HepG2 (cell line): ENCODE data around the gene SLC2A10. TPM values are rescaled to one million over a fixed set of nuclear protein-coding genes. Genes with fewer than 3 reads are reported as not detected.
A peak's percentile ranks its signal among the peaks of the same experiment; 100 is the strongest.

ENCODE experiments used
- CCAR2 ChIP-seq: fragments of 200-400 bp; formaldehyde crosslinking; optimal IDR thresholded peaks from 2 replicates; pipeline ENCODE3; 2018; ENCODE audit warnings: low read depth, mild to moderate bottlenecking, low read length, moderate library complexity
- CENPBD1 ChIP-seq: sonication (generic); formaldehyde crosslinking; IDR thresholded peaks from 2 replicates; pipeline ENCODE4 v1.8.0; 2022; ENCODE audit warnings: missing genetic modification reagents, low read depth, mild to moderate bottlenecking, borderline replicate concordance
- HHEX ChIP-seq: IDR thresholded peaks from 2 replicates; pipeline ENCODE4 v1.6.1; 2016; ENCODE audit warnings: control low read depth
- MBD4 ChIP-seq: IDR thresholded peaks from 2 replicates; pipeline ENCODE4 v1.6.1; 2012; ENCODE audit warnings: low read length, inconsistent platforms, borderline replicate concordance
- NCOA1 ChIP-seq: sonication (generic); formaldehyde crosslinking; IDR thresholded peaks from 2 replicates; pipeline ENCODE4 v1.9.0; 2021; ENCODE audit warnings: missing genetic modification reagents
- PRPF4 ChIP-seq: fragments of 200-400 bp; formaldehyde crosslinking; IDR thresholded peaks from 2 replicates; pipeline ENCODE4 v1.6.1; 2016; ENCODE audit warnings: low read length, low read depth; ENCODE audit not compliant: poor library complexity, severe bottlenecking
- RFXANK ChIP-seq: IDR thresholded peaks from 2 replicates; pipeline ENCODE4 v1.6.1; 2016
- RXRB ChIP-seq: IDR thresholded peaks from 2 replicates; pipeline ENCODE4 v1.6.1; 2016; ENCODE audit warnings: borderline replicate concordance, missing genetic modification reagents, missing compliant biosample characterization
- SP1 ChIP-seq, 2 experiments: fragments of 450-650 bp in 1 of 2; sonication (generic) in 1 of 2; formaldehyde crosslinking in 1 of 2; IDR thresholded peaks; 2 replicates each; pipeline versions ENCODE4 v1.4.0 to v1.6.1; 2016 to 2020; ENCODE audit warnings: missing genetic modification reagents in 1 of 2
- SYNCRIP ChIP-seq: fragments of 200-400 bp; formaldehyde crosslinking; IDR thresholded peaks from 2 replicates; pipeline ENCODE4 v1.6.1; 2018; ENCODE audit warnings: mild to moderate bottlenecking, low read depth, low read length; ENCODE audit not compliant: insufficient read depth
- TBX3 ChIP-seq: fragments of 450-650 bp; IDR thresholded peaks from 2 replicates; pipeline ENCODE4 v1.6.1; 2017; ENCODE audit warnings: antibody characterized with exemption, mild to moderate bottlenecking, inconsistent platforms, borderline replicate concordance
- THAP7 ChIP-seq: sonication (generic); formaldehyde crosslinking; IDR thresholded peaks from 2 replicates; pipeline ENCODE4 v1.8.1; 2023; ENCODE audit warnings: mild to moderate bottlenecking, missing genetic modification reagents
- ZBTB43 ChIP-seq: sonication (generic); formaldehyde crosslinking; conservative IDR thresholded peaks from 2 replicates; pipeline ENCODE4 v1.4.0; 2020; ENCODE audit warnings: missing genetic modification reagents
- ZNF180 ChIP-seq: sonication (generic); formaldehyde crosslinking; IDR thresholded peaks from 2 replicates; pipeline ENCODE4 v1.4.0; 2020; ENCODE audit warnings: low read depth, missing genetic modification reagents, borderline replicate concordance
- ZNF354B ChIP-seq: sonication (generic); formaldehyde crosslinking; IDR thresholded peaks from 2 replicates; pipeline ENCODE4 v1.8.0; 2022; ENCODE audit warnings: mild to moderate bottlenecking, missing genetic modification reagents
- ZNF382 ChIP-seq: sonication (generic); formaldehyde crosslinking; IDR thresholded peaks from 2 replicates; pipeline ENCODE4 v1.5.0; 2020; ENCODE audit warnings: missing genetic modification reagents, mild to moderate bottlenecking, borderline replicate concordance
- ZNF446 ChIP-seq: sonication (generic); formaldehyde crosslinking; IDR thresholded peaks from 2 replicates; pipeline ENCODE4 v1.5.0; 2020; ENCODE audit warnings: mild to moderate bottlenecking, missing genetic modification reagents
- ZNF451 ChIP-seq: sonication (generic); formaldehyde crosslinking; IDR thresholded peaks from 2 replicates; pipeline ENCODE4 v1.5.0; 2020; ENCODE audit warnings: mild to moderate bottlenecking, missing genetic modification reagents
- ZNF614 ChIP-seq: IDR thresholded peaks from 2 replicates; pipeline ENCODE4 v1.6.1; 2018; ENCODE audit warnings: missing biosample characterization, missing genetic modification reagents, inconsistent platforms, borderline replicate concordance
- ZNF761 ChIP-seq: sonication (generic); formaldehyde crosslinking; conservative IDR thresholded peaks from 2 replicates; pipeline ENCODE4 v1.4.0; 2020; ENCODE audit warnings: mild to moderate bottlenecking, missing genetic modification reagents
- polyA plus RNA-seq, 8 experiments: library from polyadenylated mRNA; depleted of rRNA in 3 of 8; stranded (reverse) in 7 of 8; unstranded in 1 of 8; fragments of >200 nt; fragmentation: Illumina TruSeq in 4 of 8; extraction: Trizol in 4 of 8; gene quantifications; 2 replicates each; pipeline versions ENCODE4 v1.2.1 to v1.2.3, GENCODE V29; 2011 to 2016; ENCODE audit warnings: low read depth in 4 of 8, missing spikeins in 1 of 8, mixed read lengths in 1 of 8; ENCODE audit not compliant: insufficient read depth in 1 of 8
- total RNA-seq, 5 experiments: library from RNA; depleted of rRNA; stranded (reverse); fragments of >200 nt; fragmentation: Illumina TruSeq; extraction: Trizol; gene quantifications; 2 replicates each; pipeline ENCODE4 v1.2.3, GENCODE V29; 2016; ENCODE audit warnings: low read depth in 1 of 5
- TF ChIP-seq, protein P1 (sequence below): sonication (generic); formaldehyde crosslinking; conservative IDR thresholded peaks from 2 replicates; pipeline ENCODE4 v1.8.1; 2023; ENCODE audit warnings: missing genetic modification reagents
- TF ChIP-seq, protein P2 (sequence below): sonication (generic); formaldehyde crosslinking; IDR thresholded peaks from 2 replicates; pipeline ENCODE4 v1.8.0; 2022; ENCODE audit warnings: mild to moderate bottlenecking, missing genetic modification reagents, borderline replicate concordance
- TF ChIP-seq, protein P3 (sequence below): sonication (generic); formaldehyde crosslinking; IDR thresholded peaks from 2 replicates; pipeline ENCODE4 v1.4.0; 2020; ENCODE audit warnings: missing genetic modification reagents, low read depth, mild to moderate bottlenecking, borderline replicate concordance

SLC2A10 gene
- total and polyA plus RNA-seq, 2 of the 13 experiments (the other 11 are each of a cell fraction or from before 2014, with no cell fraction given), result 16.0 to 18.4 TPM

DNA sequence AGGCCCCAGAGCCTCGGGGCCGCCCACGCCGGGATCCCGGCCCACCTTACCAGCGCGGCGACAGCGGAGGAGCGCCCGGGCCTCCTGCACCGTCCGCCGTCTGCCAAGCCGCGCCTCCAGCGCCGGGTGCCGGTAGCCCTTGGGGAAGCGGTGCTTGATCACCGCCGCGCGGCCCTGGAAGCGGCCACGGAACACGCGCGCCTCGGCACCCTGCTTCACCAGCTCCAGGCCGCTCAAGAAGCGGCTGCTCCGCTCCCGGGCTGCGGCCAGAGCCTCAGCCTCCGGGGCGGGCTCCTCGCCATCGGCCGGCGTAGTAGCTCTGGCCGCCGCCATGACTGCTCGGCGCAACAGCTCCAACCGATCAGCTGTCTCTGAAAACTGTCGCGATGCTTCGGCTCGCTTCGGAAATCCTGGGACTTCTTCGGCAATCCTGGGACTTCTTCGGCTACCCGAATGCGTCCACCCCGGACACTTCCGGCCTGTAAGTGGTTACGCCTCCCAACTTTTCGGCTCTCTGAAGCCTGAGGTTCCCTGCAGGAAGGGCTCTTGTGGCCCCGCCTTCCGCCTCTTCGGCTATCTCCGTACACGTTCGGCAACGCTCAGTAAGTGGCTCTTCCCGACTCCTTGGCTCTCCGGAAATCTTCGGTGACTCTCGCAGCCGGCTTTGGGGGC, 20.2 kb upstream of the SLC2A10 start, which contains the start of gene TP53RK (continued):
- TF ChIP-seq ZBTB43, result no peak; the same call in none of the 2 replicates
- TF ChIP-seq THAP7 (CRISPR knock-in tag), result peak; percentile 94; the same call in 1 of the 2 replicates
- TF ChIP-seq ZNF451, result 0 out of 2 replicates have a peak, but pooled peaks have one; percentile 26
- TF ChIP-seq, protein P1, sequence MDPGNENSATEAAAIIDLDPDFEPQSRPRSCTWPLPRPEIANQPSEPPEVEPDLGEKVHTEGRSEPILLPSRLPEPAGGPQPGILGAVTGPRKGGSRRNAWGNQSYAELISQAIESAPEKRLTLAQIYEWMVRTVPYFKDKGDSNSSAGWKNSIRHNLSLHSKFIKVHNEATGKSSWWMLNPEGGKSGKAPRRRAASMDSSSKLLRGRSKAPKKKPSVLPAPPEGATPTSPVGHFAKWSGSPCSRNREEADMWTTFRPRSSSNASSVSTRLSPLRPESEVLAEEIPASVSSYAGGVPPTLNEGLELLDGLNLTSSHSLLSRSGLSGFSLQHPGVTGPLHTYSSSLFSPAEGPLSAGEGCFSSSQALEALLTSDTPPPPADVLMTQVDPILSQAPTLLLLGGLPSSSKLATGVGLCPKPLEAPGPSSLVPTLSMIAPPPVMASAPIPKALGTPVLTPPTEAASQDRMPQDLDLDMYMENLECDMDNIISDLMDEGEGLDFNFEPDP (CRISPR knock-in tag), result no peak
- TF ChIP-seq PRPF4, result no peak
- peak; percentile 68; the same call in 1 of the 2 replicates for TF ChIP-seq NCOA1 (CRISPR knock-in tag)
- TF ChIP-seq, protein P2, sequence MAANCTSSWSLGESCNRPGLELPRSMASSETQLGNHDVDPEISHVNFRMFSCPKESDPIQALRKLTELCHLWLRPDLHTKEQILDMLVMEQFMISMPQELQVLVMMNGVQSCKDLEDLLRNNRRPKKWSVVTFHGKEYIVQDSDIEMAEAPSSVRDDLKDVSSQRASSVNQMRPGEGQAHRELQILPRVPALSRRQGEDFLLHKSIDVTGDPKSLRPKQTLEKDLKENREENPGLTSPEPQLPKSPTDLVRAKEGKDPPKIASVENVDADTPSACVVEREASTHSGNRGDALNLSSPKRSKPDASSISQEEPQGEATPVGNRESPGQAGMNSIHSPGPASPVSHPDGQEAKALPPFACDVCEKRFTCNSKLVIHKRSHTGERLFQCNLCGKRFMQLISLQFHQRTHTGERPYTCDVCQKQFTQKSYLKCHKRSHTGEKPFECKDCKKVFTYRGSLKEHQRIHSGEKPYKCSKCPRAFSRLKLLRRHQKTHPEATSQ (CRISPR knock-in tag), result peak; percentile 86; the same call in 1 of the 2 replicates
- peak; percentile 96 for TF ChIP-seq ZNF761
- no peak for TF ChIP-seq MBD4
- TF ChIP-seq, protein P3, sequence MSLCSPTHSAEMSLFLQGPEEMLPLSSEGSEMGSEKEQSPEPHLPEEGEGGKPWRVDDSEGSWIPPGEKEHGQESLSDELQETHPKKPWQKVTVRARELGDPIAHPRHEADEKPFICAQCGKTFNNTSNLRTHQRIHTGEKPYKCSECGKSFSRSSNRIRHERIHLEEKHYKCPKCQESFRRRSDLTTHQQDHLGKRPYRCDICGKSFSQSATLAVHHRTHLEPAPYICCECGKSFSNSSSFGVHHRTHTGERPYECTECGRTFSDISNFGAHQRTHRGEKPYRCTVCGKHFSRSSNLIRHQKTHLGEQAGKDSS (CRISPR knock-in tag), result no peak; the same call in none of the 2 replicates
- peak; percentile 31; the same call in 1 of the 2 replicates for TF ChIP-seq CENPBD1 (CRISPR knock-in tag)
- no peak for TF ChIP-seq RFXANK (CRISPR knock-in tag)
- no peak for TF ChIP-seq TBX3
- 0 out of 2 replicates have a peak, but pooled peaks have one; percentile 81 for TF ChIP-seq ZNF446 (CRISPR knock-in tag)
- no peak for TF ChIP-seq HHEX (CRISPR knock-in tag)
- TF ChIP-seq SP1 (IDR thresholded peaks at IDR 0.05), result no peak
- TF ChIP-seq SP1 (CRISPR knock-in tag; IDR thresholded peaks at IDR 0.05), result peak; percentile 36; the same call in 1 of the 2 replicates
- TF ChIP-seq ZNF382 (CRISPR knock-in tag), result no peak
- TF ChIP-seq SYNCRIP, result no peak
- TF ChIP-seq ZNF614 (CRISPR knock-in tag), result no peak
- no peak for TF ChIP-seq ZNF354B (CRISPR knock-in tag)
- TF ChIP-seq CCAR2, result peak; percentile 12
- no peak for TF ChIP-seq ZNF180
- TF ChIP-seq RXRB, result peak; percentile 47; the same call in 1 of the 2 replicates
